K562 (cell line): ENCODE measurements around the gene RNU5D-1. TPM values are rescaled to one million over a fixed set of nuclear protein-coding genes. Genes with fewer than 3 reads are reported as not detected.

Source experiments
- BRF1 ChIP-seq: IDR thresholded peaks from 3 replicates; pipeline ENCODE4 v1.6.1; 2011; ENCODE audit warnings: borderline replicate concordance, mild to moderate bottlenecking; ENCODE audit not compliant: insufficient read length; ENCODE audit errors: extremely low read depth
- CEBPZ ChIP-seq: fragments of 150-350 bp; IDR thresholded peaks from 2 replicates; pipeline ENCODE4 v1.6.1; 2014; ENCODE audit warnings: low read depth, mild to moderate bottlenecking, low read length, borderline replicate concordance
- CREB5 ChIP-seq: fragments of 250-450 bp; sonication (Bioruptor Pico); IDR thresholded peaks from 2 replicates; pipeline ENCODE4 v1.5.0; 2020; ENCODE audit warnings: mild to moderate bottlenecking
- FOSL1 ChIP-seq: fragments of 200-800 bp; sonication (Bioruptor generic); conservative IDR thresholded peaks from 2 replicates; pipeline ENCODE4 v1.6.1; 2016; ENCODE audit warnings: missing genetic modification characterization, missing compliant biosample characterization
- GABPB2 ChIP-seq: fragments of 250-450 bp; sonication (Bioruptor Pico); conservative IDR thresholded peaks from 2 replicates; pipeline ENCODE4 v1.5.1; 2021; ENCODE audit warnings: mild to moderate bottlenecking
- MYC ChIP-seq, 2 experiments: fragments of 250-450 bp in 1 of 2; sonication (Bioruptor Pico) in 1 of 2; IDR thresholded peaks; 2 replicates each; pipeline versions ENCODE4 v1.5.1 to v1.6.1; 2012 to 2021; ENCODE audit warnings: low read depth in 2 of 2, borderline replicate concordance in 1 of 2, improper control_type of control experiment in 1 of 2, low read length in 1 of 2, mild to moderate bottlenecking in 1 of 2, moderate library complexity in 1 of 2
- NEUROD1 ChIP-seq: fragments of 150-350 bp; IDR thresholded peaks from 2 replicates; pipeline ENCODE4 v1.6.1; 2014; ENCODE audit warnings: borderline replicate concordance, low read length, low read depth; ENCODE audit not compliant: partially characterized antibody
- NFATC3 ChIP-seq: fragments of 450-650 bp; IDR thresholded peaks from 2 replicates; pipeline ENCODE4 v1.6.1; 2017; ENCODE audit warnings: mild to moderate bottlenecking
- NONO ChIP-seq, 2 experiments: fragments of 200-400 bp in 1 of 2; fragments of 450-650 bp in 1 of 2; formaldehyde crosslinking in 1 of 2; IDR thresholded peaks; 2 replicates each; pipeline ENCODE4 v1.6.1; 2017; ENCODE audit warnings: low read depth in 2 of 2, mild to moderate bottlenecking in 2 of 2, moderate library complexity in 2 of 2, low read length in 1 of 2
- RBM22 ChIP-seq: fragments of 200-400 bp; formaldehyde crosslinking; IDR thresholded peaks from 2 replicates; pipeline ENCODE4 v1.6.1; 2018; ENCODE audit warnings: low read length, low read depth; ENCODE audit not compliant: poor library complexity, severe bottlenecking
- SAFB2 ChIP-seq: fragments of 200-400 bp; formaldehyde crosslinking; IDR thresholded peaks from 2 replicates; pipeline ENCODE4 v1.6.1; 2018; ENCODE audit warnings: borderline replicate concordance, low read length, low read depth, moderate library complexity; ENCODE audit not compliant: severe bottlenecking
- SREBF1 ChIP-seq: fragments of 150-350 bp; IDR thresholded peaks from 2 replicates; pipeline ENCODE4 v1.6.1; 2014; ENCODE audit warnings: antibody characterized with exemption, low read depth, low read length, borderline replicate concordance
- STAT5B ChIP-seq: fragments of 250-450 bp; sonication (Bioruptor Pico); IDR thresholded peaks from 2 replicates; pipeline ENCODE4 v1.8.0; 2021; ENCODE audit warnings: mild to moderate bottlenecking, inconsistent platforms
- ZBTB33 ChIP-seq: sonication (generic); formaldehyde crosslinking; IDR thresholded peaks from 2 replicates; pipeline ENCODE4 v1.8.1; 2023; ENCODE audit warnings: mild to moderate bottlenecking, missing genetic modification reagents
- ZHX1 ChIP-seq: fragments of 150-350 bp; conservative IDR thresholded peaks from 2 replicates; pipeline ENCODE4 v1.6.1; 2014; ENCODE audit warnings: low read length
- ZNF24 ChIP-seq: fragments of 450-650 bp; IDR thresholded peaks from 2 replicates; pipeline ENCODE4 v1.6.1; 2016
- polyA plus RNA-seq, 8 experiments: library from polyadenylated mRNA; depleted of rRNA in 4 of 8; stranded (reverse) in 5 of 8; unstranded in 3 of 8; fragments of >200 nt; fragmentation: Nextera tagmentation in 2 of 8; fragmentation: Illumina TruSeq in 1 of 8; extraction: Ambion mirVana in 2 of 8; extraction: Trizol in 1 of 8; gene quantifications; 2 replicates each; pipeline versions ENCODE4 v1.2.1 to v1.2.3, GENCODE V29; 2011 to 2014; ENCODE audit warnings: inconsistent platforms in 1 of 8, missing spikeins in 1 of 8
- total RNA-seq, 7 experiments: library from RNA; depleted of rRNA in 6 of 7; stranded (reverse); fragments of >200 nt in 6 of 7; fragmentation: Illumina TruSeq in 2 of 7; extraction: Trizol in 2 of 7; gene quantifications; 2 replicates each; pipeline versions ENCODE4 v1.2.1 to v1.2.3, GENCODE V29; 2011 to 2021; ENCODE audit warnings: low replicate concordance in 1 of 7

RNU5D-1 gene
- total and polyA plus RNA-seq, 9 of the 15 experiments (the other 6 are each of a cell fraction or from before 2014, with no cell fraction given) = under 0.01 TPM; not detected in 8

GRCh38 chr1:44775078-44775929 is 44.3 kb upstream of the RNU5D-1 start, which contains the start of gene RPS8 (continued):
- TF ChIP-seq CEBPZ (no peak), CREB5 (CRISPR knock-in tag) (0 out of 2 replicates have a peak, but pooled peaks have one; percentile 24), ZHX1 (peak; percentile 84), NONO (IDR thresholded peaks at IDR 0.05; ENCODE audit: low read depth in 2 of 2, low read length in 1 of 2) (peak; percentile 87 to 93), SAFB2 (no peak), SREBF1 (0 out of 2 replicates have a peak, but pooled peaks have one; percentile 40), STAT5B (CRISPR knock-in tag) (no peak), NEUROD1 (peak; percentile 45), NFATC3 (peak; percentile 91), MYC (IDR thresholded peaks at IDR 0.05; ENCODE audit: low read depth, low read length) (peak; percentile 99), MYC (CRISPR knock-in tag; IDR thresholded peaks at IDR 0.05; ENCODE audit: borderline replicate concordance, low read depth) (peak; percentile 98), BRF1 (no peak), ZBTB33 (CRISPR knock-in tag) (peak; percentile 85), ZNF24 (no peak), RBM22 (peak; percentile 98), GABPB2 (CRISPR knock-in tag) (no peak; the same call in 1 of the 2 replicates), FOSL1 (tag) (peak; percentile 77)
